Measurements from ENCODE around the gene CAPN9.

DNA sequence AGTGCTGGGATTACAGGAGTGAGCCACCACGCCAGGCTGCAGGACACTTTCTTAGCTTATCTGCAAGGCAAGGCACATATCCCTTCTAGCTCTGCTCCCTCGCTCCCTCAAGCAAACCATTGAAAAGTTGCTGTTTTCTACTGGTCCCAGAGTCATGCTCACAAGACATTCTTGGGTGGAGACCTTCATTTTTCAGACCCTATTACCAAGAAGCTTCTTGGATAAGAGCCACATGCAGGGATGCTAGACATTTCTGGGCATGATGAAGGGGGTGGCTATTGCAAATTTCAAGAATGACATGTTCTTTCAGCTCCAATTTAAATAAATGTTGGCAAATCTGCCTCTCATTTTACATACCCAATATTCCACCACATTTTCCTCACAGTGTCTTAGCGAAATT lies 33.9 kb downstream of the CAPN9 start:
- TF ChIP-seq POLR2A (IDR thresholded peaks at IDR 0.05; ENCODE audit: low read depth, low read length) (no peak), POLR2AphosphoS5 (IDR thresholded peaks at IDR 0.05; ENCODE audit: insufficient read depth, low read depth, low read length) (no peak), MYC (IDR thresholded peaks at IDR 0.05; ENCODE audit: low read depth, low read length) (no peak), JUN (IDR thresholded peaks at IDR 0.05; ENCODE audit: borderline replicate concordance, insufficient read depth, insufficient read length, low read depth) (no peak), EZH2 (IDR thresholded peaks at IDR 0.05; ENCODE audit: borderline replicate concordance, low read depth, low read length, severe bottlenecking) (no peak), FOS (IDR thresholded peaks at IDR 0.05; ENCODE audit: borderline replicate concordance, insufficient read depth, low read length) (no peak)
- TF ChIP-seq, protein P1, sequence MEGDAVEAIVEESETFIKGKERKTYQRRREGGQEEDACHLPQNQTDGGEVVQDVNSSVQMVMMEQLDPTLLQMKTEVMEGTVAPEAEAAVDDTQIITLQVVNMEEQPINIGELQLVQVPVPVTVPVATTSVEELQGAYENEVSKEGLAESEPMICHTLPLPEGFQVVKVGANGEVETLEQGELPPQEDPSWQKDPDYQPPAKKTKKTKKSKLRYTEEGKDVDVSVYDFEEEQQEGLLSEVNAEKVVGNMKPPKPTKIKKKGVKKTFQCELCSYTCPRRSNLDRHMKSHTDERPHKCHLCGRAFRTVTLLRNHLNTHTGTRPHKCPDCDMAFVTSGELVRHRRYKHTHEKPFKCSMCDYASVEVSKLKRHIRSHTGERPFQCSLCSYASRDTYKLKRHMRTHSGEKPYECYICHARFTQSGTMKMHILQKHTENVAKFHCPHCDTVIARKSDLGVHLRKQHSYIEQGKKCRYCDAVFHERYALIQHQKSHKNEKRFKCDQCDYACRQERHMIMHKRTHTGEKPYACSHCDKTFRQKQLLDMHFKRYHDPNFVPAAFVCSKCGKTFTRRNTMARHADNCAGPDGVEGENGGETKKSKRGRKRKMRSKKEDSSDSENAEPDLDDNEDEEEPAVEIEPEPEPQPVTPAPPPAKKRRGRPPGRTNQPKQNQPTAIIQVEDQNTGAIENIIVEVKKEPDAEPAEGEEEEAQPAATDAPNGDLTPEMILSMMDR (IDR thresholded peaks at IDR 0.05; ENCODE audit: extremely low read depth in 1 of 2, insufficient read depth in 1 of 2, low read depth in 1 of 2, low read length in 2 of 2): no peak
- TF ChIP-seq, protein P2, sequence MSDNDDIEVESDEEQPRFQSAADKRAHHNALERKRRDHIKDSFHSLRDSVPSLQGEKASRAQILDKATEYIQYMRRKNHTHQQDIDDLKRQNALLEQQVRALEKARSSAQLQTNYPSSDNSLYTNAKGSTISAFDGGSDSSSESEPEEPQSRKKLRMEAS (IDR thresholded peaks at IDR 0.05; ENCODE audit: insufficient read depth, insufficient read length): no peak
